GM23248 (cell line): ENCODE data around the gene NAPA.

Experiments
- EZH2 ChIP-seq: fragments of 200-600 bp; sonication (generic); IDR thresholded peaks from 2 replicates; pipeline ENCODE4 v1.6.1; 2018; ENCODE audit warnings: antibody characterized with exemption, mild to moderate bottlenecking; ENCODE audit not compliant: insufficient read depth, poor library complexity, severe bottlenecking
- EZH2phosphoT487 ChIP-seq: fragments of 200-600 bp; sonication (generic); IDR thresholded peaks from 2 replicates; pipeline ENCODE4 v1.6.1; 2018; ENCODE audit warnings: antibody characterized with exemption, moderate library complexity, mild to moderate bottlenecking, low read depth; ENCODE audit not compliant: insufficient read depth

- TF ChIP-seq EZH2 (no peak), EZH2phosphoT487 (no peak)
Observed at GRCh38 chr19:47539747-47540311, 25.0 kb upstream of the NAPA start.
